CD4-positive, alpha-beta T cell (primary cell): Measurements from ENCODE around the gene HTRA1. TPM values are rescaled to one million over a fixed set of nuclear protein-coding genes. Genes with fewer than 3 reads are reported as not detected.

Experiments used
- ATAC-seq: fragments of 200-7000 bp; cut with Tn5 transposase; one replicate; pipeline ENCODE4 v1.10.0; 2022; ENCODE audit warnings: mild to moderate bottlenecking; ENCODE audit not compliant: poor library complexity
- CTCF ChIA-PET: fragments of 350-600 bp; sonication (Branson Sonifier 250); formaldehyde crosslinking; loops from one replicate; lab custom pipeline; 2021; ENCODE audit warnings: antibody characterized with exemption, inconsistent platforms; lab: Charles Lee
- POLR2A ChIA-PET: fragments of 350-600 bp; sonication (Branson Sonifier 250); formaldehyde crosslinking; loops from one replicate; lab custom pipeline; 2021; ENCODE audit warnings: antibody characterized with exemption, inconsistent platforms; lab: Charles Lee
- DNase-seq, 14 experiments: peaks; one replicate each; pipeline ENCODE4 v3.0.0-alpha.2; 2013 to 2020; ENCODE audit warnings: mixed read lengths in 2 of 14
- H3K27ac ChIP-seq, 2 donors: one replicate each; pipeline versions ENCODE4 v1.5.1 to v1.7.0; 2013; ENCODE audit warnings: low read length in 2 of 2, low read depth in 1 of 2, mild to moderate bottlenecking in 1 of 2
- H3K27me3 ChIP-seq, 2 experiments: 1 replicate in 1 of 2; 2 replicates in 1 of 2; pipeline versions ENCODE4 v1.6.1 to v1.7.0; 2013; ENCODE audit warnings: low read length in 2 of 2, control low read depth in 1 of 2, mild to moderate bottlenecking in 1 of 2, moderate library complexity in 1 of 2; ENCODE audit not compliant: insufficient read depth in 2 of 2, control insufficient read depth in 1 of 2
- H3K36me3 ChIP-seq: one replicate; pipeline ENCODE4 v1.6.1; 2013; ENCODE audit warnings: low read length, control low read depth; ENCODE audit not compliant: insufficient read depth
- H3K4me1 ChIP-seq: one replicate; pipeline ENCODE4 v1.6.1; 2013; ENCODE audit warnings: low read length, control low read depth; ENCODE audit not compliant: insufficient read depth
- H3K4me3 ChIP-seq: one replicate; pipeline ENCODE4 v1.5.1; 2013; ENCODE audit warnings: mild to moderate bottlenecking, low read length, moderate library complexity
- H3K9me3 ChIP-seq, 2 experiments: 1 replicate in 1 of 2; 2 replicates in 1 of 2; pipeline versions ENCODE4 v1.6.1 to v1.7.0; 2013; ENCODE audit warnings: low read length in 2 of 2, mild to moderate bottlenecking in 2 of 2, control low read depth in 1 of 2, moderate library complexity in 1 of 2; ENCODE audit not compliant: control insufficient read depth in 1 of 2, insufficient read depth in 1 of 2
- H3K27ac Mint-ChIP-seq: one replicate; pipeline ENCODE4 v1.8.0; 2020; ENCODE audit warnings: mixed read lengths
- H3K27me3 Mint-ChIP-seq: one replicate; pipeline ENCODE4 v1.8.0; 2021; ENCODE audit warnings: mixed read lengths
- H3K36me3 Mint-ChIP-seq: one replicate; pipeline ENCODE4 v1.8.0; 2021; ENCODE audit warnings: low read depth, mixed read lengths
- H3K4me1 Mint-ChIP-seq: one replicate; pipeline ENCODE4 v1.8.0; 2021; ENCODE audit warnings: low read depth, mixed read lengths
- H3K4me3 Mint-ChIP-seq: one replicate; pipeline ENCODE4 v1.8.0; 2020; ENCODE audit warnings: mild to moderate bottlenecking, mixed read lengths
- H3K9me3 Mint-ChIP-seq: one replicate; pipeline ENCODE4 v1.8.0; 2020; ENCODE audit warnings: mixed read lengths
- CTCF ChIP-seq: fragments of 200-600 bp; IDR thresholded peaks from one replicate; pipeline ENCODE4 v1.8.0; 2022; ENCODE audit warnings: antibody characterized with exemption, mild to moderate bottlenecking
- intact Hi-C, 2 experiments: fragments of 100-400 bp; cut with DNase I in 1 of 2; cut with micrococcal nuclease in 1 of 2; formaldehyde crosslinking; loops; one replicate each; pipeline versions ENCODE4 v1.15.1 to v1.9.0; 2023 to 2025; cut with DNase I, micrococcal nuclease
- total RNA-seq, 174 experiments: library from RNA in 2 of 174; stranded (reverse) in 2 of 174; gene quantifications; one replicate each; pipeline ENCODE4 v1.2.3 and lab custom pipeline; 2021 to 2026

HTRA1 gene
- total RNA-seq, 2 experiments from 2014 or later, result not detected

GRCh38 chr10:122504610-122504950, 43.2 kb downstream of the HTRA1 start:
- Histone ChIP-seq H3K4me3 (no peak overlapping the region), H3K9me3 (no peaks in the 10 kb centered on the region), H3K4me1 (no peaks in the 10 kb centered on the region), H3K36me3 (no peaks in the 10 kb centered on the region), H3K27ac (no peak overlapping the region), H3K27me3 (no peaks in the 10 kb centered on the region)
- H3K4me1 Mint-ChIP-seq, result no peaks in the 10 kb centered on the region
- H3K27ac Mint-ChIP-seq, result no peak overlapping the region
- CTCF ChIA-PET, result no interaction called here
- no peaks in the 10 kb centered on the region for H3K27me3 Mint-ChIP-seq
- ATAC-seq, result no peak
- H3K4me3 Mint-ChIP-seq, result no peak overlapping the region
- no peaks in the 10 kb centered on the region for H3K9me3 Mint-ChIP-seq
- H3K36me3 Mint-ChIP-seq, result no peaks in the 10 kb centered on the region
- intact Hi-C loops, result no loop called here
- DNase-seq, result no peak
- no peak for TF ChIP-seq CTCF
- POLR2A ChIA-PET, result no interaction called here

- POLR2A ChIA-PET, result no interaction called here
- H3K27ac Mint-ChIP-seq, result no peak overlapping the region
- no peaks in the 10 kb centered on the region for H3K36me3 Mint-ChIP-seq
- Histone ChIP-seq H3K4me3 (no peak overlapping the region), H3K27ac (no peak overlapping the region), H3K9me3 (no peaks in the 10 kb centered on the region), H3K4me1 (no peaks in the 10 kb centered on the region), H3K27me3 (no peaks in the 10 kb centered on the region), H3K36me3 (no peaks in the 10 kb centered on the region)
- no peaks in the 10 kb centered on the region for H3K4me1 Mint-ChIP-seq
- CTCF ChIA-PET, result no interaction called here
- no peaks in the 10 kb centered on the region for H3K9me3 Mint-ChIP-seq
- intact Hi-C loops, result no loop called here
- DNase-seq (no peak), ATAC-seq (no peak)
- no peak for TF ChIP-seq CTCF
- no peaks in the 10 kb centered on the region for H3K27me3 Mint-ChIP-seq
- no peak overlapping the region for H3K4me3 Mint-ChIP-seq
Observed at GRCh38 chr10:122505011-122505410, 43.7 kb downstream of the HTRA1 start.

- H3K4me1 Mint-ChIP-seq, result no peaks in the 10 kb centered on the region
- Histone ChIP-seq H3K27ac (no peak overlapping the region), H3K36me3 (no peaks in the 10 kb centered on the region), H3K9me3 (no peaks in the 10 kb centered on the region), H3K27me3 (no peaks in the 10 kb centered on the region), H3K4me1 (no peaks in the 10 kb centered on the region), H3K4me3 (no peak overlapping the region)
- TF ChIP-seq CTCF, result no peak
- DNase-seq, result no peak
- POLR2A ChIA-PET, result no interaction called here
- CTCF ChIA-PET, result no interaction called here
- H3K27ac Mint-ChIP-seq, result no peak overlapping the region
- no peaks in the 10 kb centered on the region for H3K9me3 Mint-ChIP-seq
- H3K36me3 Mint-ChIP-seq, result no peaks in the 10 kb centered on the region
- H3K4me3 Mint-ChIP-seq, result no peak overlapping the region
- no peaks in the 10 kb centered on the region for H3K27me3 Mint-ChIP-seq
- no peak for ATAC-seq
- intact Hi-C loops, result no loop called here
Observed at GRCh38 chr10:122505885-122506645, 44.7 kb downstream of the HTRA1 start.
